PC-9 (cell line): ENCODE results near the gene POLRMT.

Source experiments
- EZH2 ChIP-seq: fragments of 200-600 bp; sonication (generic); IDR thresholded peaks from 2 replicates; pipeline ENCODE4 v1.8.0; 2017; ENCODE audit warnings: antibody characterized with exemption, low read depth
- TF ChIP-seq, protein P1 (sequence below): fragments of 200-600 bp; sonication (generic); conservative IDR thresholded peaks from 2 replicates; pipeline ENCODE4 v1.6.1; 2017; ENCODE audit warnings: mixed run types, antibody characterized with exemption, mild to moderate bottlenecking, moderate library complexity

DNA sequence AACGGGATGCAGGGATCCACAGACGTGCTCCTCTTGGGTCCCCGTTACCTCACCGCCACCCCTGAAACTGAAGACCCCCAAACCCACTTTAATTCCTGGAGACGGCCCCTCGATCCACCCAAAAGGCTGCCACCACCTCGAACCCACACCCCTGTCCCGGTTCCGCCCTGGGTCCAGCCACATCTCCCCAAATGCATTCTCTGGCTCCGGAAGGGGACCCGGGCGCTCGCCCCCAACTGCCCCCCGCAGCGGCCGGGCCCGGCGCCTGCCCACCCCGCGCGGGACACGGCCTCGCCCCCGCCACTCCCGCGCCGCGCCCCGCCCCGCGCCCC lies 42.6 kb upstream of the POLRMT start:
- TF ChIP-seq EZH2, result no peak
- TF ChIP-seq, protein P1, sequence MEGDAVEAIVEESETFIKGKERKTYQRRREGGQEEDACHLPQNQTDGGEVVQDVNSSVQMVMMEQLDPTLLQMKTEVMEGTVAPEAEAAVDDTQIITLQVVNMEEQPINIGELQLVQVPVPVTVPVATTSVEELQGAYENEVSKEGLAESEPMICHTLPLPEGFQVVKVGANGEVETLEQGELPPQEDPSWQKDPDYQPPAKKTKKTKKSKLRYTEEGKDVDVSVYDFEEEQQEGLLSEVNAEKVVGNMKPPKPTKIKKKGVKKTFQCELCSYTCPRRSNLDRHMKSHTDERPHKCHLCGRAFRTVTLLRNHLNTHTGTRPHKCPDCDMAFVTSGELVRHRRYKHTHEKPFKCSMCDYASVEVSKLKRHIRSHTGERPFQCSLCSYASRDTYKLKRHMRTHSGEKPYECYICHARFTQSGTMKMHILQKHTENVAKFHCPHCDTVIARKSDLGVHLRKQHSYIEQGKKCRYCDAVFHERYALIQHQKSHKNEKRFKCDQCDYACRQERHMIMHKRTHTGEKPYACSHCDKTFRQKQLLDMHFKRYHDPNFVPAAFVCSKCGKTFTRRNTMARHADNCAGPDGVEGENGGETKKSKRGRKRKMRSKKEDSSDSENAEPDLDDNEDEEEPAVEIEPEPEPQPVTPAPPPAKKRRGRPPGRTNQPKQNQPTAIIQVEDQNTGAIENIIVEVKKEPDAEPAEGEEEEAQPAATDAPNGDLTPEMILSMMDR, result no peak
